ENCODE results near the gene PPRC1. TPM values are rescaled to one million over a fixed set of nuclear protein-coding genes. Genes with fewer than 3 reads are reported as not detected.

Gene PPRC1
- total RNA-seq, 4 donors from 2014 or later = 23.5 to 48.1 (median 24.3) TPM

DNA sequence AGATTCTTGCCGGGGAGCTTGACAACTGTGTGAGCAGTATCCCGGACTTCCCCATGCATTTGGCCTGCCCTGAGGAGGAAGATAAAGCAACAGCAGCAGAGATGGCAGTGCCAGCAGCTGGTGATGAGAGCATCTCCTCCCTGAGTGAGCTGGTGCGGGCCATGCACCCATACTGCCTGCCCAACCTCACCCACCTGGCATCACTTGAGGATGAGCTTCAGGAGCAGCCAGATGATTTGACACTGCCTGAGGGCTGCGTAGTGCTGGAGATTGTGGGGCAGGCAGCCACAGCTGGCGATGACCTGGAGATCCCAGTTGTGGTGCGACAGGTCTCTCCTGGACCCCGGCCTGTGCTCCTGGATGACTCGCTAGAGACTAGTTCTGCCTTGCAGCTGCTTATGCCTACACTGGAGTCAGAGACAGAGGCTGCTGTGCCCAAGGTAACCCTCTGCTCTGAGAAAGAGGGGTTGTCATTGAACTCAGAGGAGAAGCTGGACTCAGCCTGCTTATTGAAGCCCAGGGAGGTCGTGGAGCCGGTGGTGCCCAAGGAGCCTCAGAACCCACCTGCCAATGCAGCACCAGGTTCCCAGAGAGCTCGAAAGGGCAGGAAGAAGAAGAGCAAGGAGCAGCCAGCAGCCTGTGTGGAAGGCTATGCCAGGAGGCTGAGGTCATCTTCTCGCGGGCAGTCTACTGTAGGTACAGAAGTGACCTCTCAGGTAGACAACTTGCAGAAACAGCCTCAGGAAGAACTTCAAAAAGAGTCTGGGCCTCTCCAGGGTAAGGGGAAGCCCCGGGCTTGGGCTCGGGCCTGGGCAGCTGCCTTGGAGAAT is 6.7 kb downstream of the PPRC1 start:
- H3K4me3 ChIP-seq (ENCODE audit: low read depth, poor library complexity, severe bottlenecking) = no peak overlapping the region
- intact Hi-C loops (cut with DNase I; ENCODE audit: low total_unique reads) = no loop called here
- no peak for TF ChIP-seq POLR2A (IDR thresholded peaks at IDR 0.05)
- TF ChIP-seq, protein P1, sequence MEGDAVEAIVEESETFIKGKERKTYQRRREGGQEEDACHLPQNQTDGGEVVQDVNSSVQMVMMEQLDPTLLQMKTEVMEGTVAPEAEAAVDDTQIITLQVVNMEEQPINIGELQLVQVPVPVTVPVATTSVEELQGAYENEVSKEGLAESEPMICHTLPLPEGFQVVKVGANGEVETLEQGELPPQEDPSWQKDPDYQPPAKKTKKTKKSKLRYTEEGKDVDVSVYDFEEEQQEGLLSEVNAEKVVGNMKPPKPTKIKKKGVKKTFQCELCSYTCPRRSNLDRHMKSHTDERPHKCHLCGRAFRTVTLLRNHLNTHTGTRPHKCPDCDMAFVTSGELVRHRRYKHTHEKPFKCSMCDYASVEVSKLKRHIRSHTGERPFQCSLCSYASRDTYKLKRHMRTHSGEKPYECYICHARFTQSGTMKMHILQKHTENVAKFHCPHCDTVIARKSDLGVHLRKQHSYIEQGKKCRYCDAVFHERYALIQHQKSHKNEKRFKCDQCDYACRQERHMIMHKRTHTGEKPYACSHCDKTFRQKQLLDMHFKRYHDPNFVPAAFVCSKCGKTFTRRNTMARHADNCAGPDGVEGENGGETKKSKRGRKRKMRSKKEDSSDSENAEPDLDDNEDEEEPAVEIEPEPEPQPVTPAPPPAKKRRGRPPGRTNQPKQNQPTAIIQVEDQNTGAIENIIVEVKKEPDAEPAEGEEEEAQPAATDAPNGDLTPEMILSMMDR (IDR thresholded peaks at IDR 0.05) = no peak
- no peak for DNase-seq (ENCODE audit: low spot score in 2 of 2)
- WGBS, 2 donors = 84% methylated on average over 14 to 15 of the region's 15 CpGs

- no peak for DNase-seq (ENCODE audit: low spot score in 2 of 2)
- intact Hi-C loops (cut with DNase I; ENCODE audit: low total_unique reads) = no loop called here
- WGBS, 2 donors = 81 to 95% methylated on average over 3 of the region's 4 CpGs
- no peak overlapping the region for H3K4me3 ChIP-seq (ENCODE audit: low read depth, poor library complexity, severe bottlenecking)
- no peak for TF ChIP-seq POLR2A (IDR thresholded peaks at IDR 0.05)
- TF ChIP-seq, protein P1 (IDR thresholded peaks at IDR 0.05) = no peak
These were observed 7.4 kb downstream of the PPRC1 start for GRCh38 chr10:102140218-102140617.

DNA sequence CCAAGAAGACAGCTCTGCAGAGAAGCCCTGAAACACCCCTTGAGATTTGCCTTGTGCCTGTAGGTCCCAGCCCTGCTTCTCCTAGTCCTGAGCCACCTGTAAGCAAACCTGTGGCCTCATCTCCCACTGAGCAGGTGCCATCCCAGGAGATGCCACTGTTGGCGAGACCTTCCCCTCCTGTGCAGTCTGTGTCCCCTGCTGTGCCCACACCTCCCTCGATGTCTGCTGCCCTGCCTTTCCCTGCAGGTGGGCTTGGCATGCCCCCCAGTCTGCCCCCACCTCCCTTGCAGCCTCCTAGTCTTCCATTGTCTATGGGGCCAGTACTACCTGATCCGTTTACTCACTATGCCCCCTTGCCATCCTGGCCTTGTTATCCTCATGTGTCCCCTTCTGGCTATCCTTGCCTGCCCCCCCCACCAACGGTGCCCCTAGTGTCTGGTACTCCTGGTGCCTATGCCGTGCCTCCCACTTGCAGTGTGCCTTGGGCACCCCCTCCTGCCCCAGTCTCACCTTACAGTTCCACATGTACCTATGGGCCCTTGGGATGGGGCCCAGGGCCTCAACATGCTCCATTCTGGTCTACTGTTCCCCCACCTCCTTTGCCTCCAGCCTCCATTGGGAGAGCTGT is 8.2 kb downstream of the PPRC1 start:
- intact Hi-C loops (cut with DNase I; ENCODE audit: low total_unique reads) = no loop called here
- TF ChIP-seq, protein P1 (IDR thresholded peaks at IDR 0.05) = no peak
- no peak for TF ChIP-seq POLR2A (IDR thresholded peaks at IDR 0.05)
- DNase-seq (ENCODE audit: low spot score in 2 of 2) = no peak
- 89 to 95% methylated on average over 5 of the region's 5 CpGs for WGBS, 2 donors
- no peak overlapping the region for H3K4me3 ChIP-seq (ENCODE audit: low read depth, poor library complexity, severe bottlenecking)

GRCh38 chr10:102141583-102142107 is 8.8 kb downstream of the PPRC1 start:
- intact Hi-C loops (cut with DNase I; ENCODE audit: low total_unique reads) = no loop called here
- TF ChIP-seq POLR2A (IDR thresholded peaks at IDR 0.05) = no peak
- TF ChIP-seq, protein P1 (IDR thresholded peaks at IDR 0.05) = no peak
- no peak for DNase-seq (ENCODE audit: low spot score in 2 of 2)
- 83 to 100% methylated on average over 2 to 4 of the region's 4 CpGs for WGBS, 2 donors
- no peak overlapping the region for H3K4me3 ChIP-seq (ENCODE audit: low read depth, poor library complexity, severe bottlenecking)

- no peak for TF ChIP-seq POLR2A (IDR thresholded peaks at IDR 0.05)
- TF ChIP-seq, protein P1 (IDR thresholded peaks at IDR 0.05) = no peak
- no peak overlapping the region for H3K4me3 ChIP-seq (ENCODE audit: low read depth, poor library complexity, severe bottlenecking)
- intact Hi-C loops (cut with DNase I; ENCODE audit: low total_unique reads) = no loop called here
- whole genome bisulfite sequencing, 2 donors = 91 to 92% methylated on average over 17 of the region's 17 CpGs
- DNase-seq (ENCODE audit: low spot score in 2 of 2) = no peak
These were observed 14.2 kb downstream of the PPRC1 start for GRCh38 chr10:102146971-102147428.

All from lower leg skin (tissue), 4 donors.